Retinal pigment epithelial cell (primary cell): ENCODE measurements around the gene IDE.
"Not testable (repeated sequence)": the region's sequence is repeated elsewhere in the genome, so short reads cannot be mapped to it uniquely, and the experiment has no call there.

Experiments
- DNase-seq: peaks from one replicate; pipeline ENCODE4 v3.0.0-alpha.2; 2010; ENCODE audit warnings: low read depth
- H3K4me3 ChIP-seq: 2 replicates; pipeline ENCODE4 v1.5.1; 2011; ENCODE audit warnings: mild to moderate bottlenecking, low read length, control low read depth, moderate library complexity
- CTCF ChIP-seq: conservative IDR thresholded peaks from 2 replicates; pipeline ENCODE4 v1.5.1; 2011; ENCODE audit warnings: low read depth, low read length, control low read depth, inconsistent platforms

IDE gene

GRCh38 chr10:92574548-92575261, 812 bp upstream of the IDE start:
- no peak for DNase-seq
- H3K4me3 ChIP-seq, result peak overlapping the region; percentile 85
- TF ChIP-seq CTCF, result peak; percentile 30

DNA sequence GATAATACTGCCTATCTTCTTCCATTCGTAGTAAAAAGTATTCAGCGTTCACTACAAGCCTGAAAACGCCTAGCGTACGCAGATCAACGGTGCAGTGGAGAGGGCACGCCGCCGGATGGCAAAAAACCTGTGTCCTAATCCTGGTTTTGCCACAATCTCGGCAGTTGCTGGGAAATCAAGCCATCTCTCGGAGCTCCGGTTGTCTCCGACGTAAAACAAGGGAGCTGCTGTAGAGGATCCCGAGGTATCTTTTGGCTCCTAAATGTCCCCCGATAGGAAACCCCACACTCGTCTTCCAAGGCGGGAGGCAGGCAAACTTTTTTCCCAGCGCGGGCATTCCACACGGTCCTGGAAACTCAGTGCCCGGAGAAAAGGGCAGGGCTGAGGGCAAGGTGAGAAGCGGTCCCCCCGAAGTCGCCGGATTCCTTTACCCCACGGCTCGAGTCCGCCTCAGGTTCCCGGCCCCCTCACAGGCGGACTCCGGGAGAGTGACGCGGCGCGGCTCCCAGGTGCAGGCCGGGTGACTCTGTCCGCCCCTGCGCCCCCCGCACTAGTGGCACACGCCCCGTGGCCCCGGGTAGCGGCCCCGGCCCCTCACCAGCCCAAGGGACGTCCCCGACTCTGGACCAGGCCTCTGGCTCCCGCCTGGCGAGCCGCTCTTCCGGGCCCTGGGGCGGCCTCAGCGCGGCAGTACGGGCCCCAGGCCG, 649 bp downstream of the IDE start:
- H3K4me3 ChIP-seq, result peak overlapping the region; percentile 85
- TF ChIP-seq CTCF, result peak; percentile 27
- DNase-seq, result no peak

- no peak for DNase-seq
These were observed 1.4 kb downstream of the IDE start for GRCh38 chr10:92572362-92573090.

DNA sequence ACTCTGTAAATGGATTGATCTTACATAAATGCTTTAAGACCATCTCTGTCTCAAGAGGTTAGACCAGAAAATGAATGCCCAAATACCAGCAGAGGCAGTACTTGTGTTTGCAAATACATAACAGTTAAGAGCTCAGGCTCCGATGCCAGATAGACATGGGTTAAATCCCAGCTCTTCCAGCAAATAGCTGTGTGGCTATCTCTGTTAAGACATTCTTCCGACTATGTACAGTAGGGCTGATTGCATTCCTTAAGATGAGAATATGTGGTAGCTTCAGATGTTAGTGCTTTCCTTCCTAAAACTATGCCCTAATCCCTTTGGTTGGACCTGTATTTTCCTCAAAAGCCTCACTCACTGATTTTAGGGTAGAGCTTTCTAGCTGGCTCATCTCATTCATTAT, 2.2 kb downstream of the IDE start:
- peak overlapping the region; percentile 85 for H3K4me3 ChIP-seq
- DNase-seq, result no peak
- TF ChIP-seq CTCF, result no peak

More at GRCh38 chr10:92572362-92573090, 1.4 kb downstream of the IDE start:
- peak overlapping the region; percentile 85 for H3K4me3 ChIP-seq
- no peak for TF ChIP-seq CTCF

- not testable (repeated sequence) for DNase-seq, H3K4me3 ChIP-seq
These were observed 4.2 kb downstream of the IDE start for GRCh38 chr10:92569663-92570062.

DNA sequence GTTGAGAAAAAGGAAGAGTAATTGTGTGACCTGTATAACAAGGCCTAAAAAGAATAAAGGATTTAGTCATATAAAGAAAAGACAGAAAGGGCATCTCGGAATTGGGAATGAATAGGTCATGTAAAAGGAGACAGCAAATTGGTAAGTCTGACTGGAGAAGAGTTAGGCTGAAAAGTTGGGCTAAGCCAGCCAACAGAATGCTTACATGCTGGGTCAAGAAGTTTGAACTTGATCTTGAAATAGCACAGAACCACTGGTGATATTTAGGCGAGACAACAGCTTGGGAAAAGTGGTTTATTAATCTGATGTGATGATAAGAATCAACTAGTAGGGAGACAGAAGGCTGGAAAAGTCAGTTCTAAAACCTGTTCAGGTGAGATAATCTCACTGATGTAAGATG, 4.8 kb downstream of the IDE start:
- H3K4me3 ChIP-seq, result no peak overlapping the region
- TF ChIP-seq CTCF, result no peak
- DNase-seq, result no peak

DNA sequence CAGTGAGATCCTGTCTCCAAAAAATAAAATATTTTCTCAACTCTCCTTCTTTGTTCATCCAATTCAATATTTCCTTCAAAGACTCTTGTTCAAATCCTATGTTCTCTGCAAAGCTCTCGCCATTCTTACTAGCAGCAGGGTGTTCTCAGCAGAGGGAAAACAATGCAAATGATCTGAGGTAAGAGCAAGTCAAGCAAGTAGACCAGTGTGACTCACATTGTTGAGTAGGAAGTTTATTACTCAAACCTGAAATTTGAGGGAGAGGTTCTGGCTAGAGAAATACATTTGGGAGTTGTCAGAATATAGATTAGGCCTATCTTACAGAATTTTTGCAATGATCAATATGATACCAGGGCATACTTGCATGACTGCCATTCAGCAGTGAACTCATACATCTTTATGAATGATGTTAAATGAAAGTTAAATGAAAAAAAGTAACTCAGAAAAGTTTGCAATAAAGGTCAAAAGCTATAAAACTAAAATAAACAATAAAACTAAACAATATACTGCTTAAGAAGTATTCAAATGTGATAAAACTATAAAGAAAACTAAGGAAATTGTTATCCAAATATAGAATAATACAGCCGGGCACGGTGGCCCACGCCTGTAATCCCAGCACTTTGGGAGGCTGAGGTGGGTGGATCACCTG, 5.8 kb downstream of the IDE start:
- TF ChIP-seq CTCF, result no peak
- no peak for DNase-seq
- no peak overlapping the region for H3K4me3 ChIP-seq
